Ureter (tissue), 1 donor: ENCODE data around the gene SLC7A5. TPM values are rescaled to one million over a fixed set of nuclear protein-coding genes. Genes with fewer than 3 reads are reported as not detected.
"Not testable (repeated sequence)": the region's sequence is repeated elsewhere in the genome, so short reads cannot be mapped to it uniquely, and the experiment has no call there.

Experiments
- DNase-seq: peaks from one replicate; pipeline ENCODE4 v3.0.0-alpha.2; 2020; ENCODE audit warnings: low spot score
- total RNA-seq: library from RNA; stranded (reverse); gene quantifications from one replicate; pipeline ENCODE4 v1.2.4, GENCODE V29; 2023
- donor health status: DM: yes; HTN: yes; CAD: no.

The SLC7A5 gene
- total RNA-seq, 1 donor from 2014 or later = 91.8 TPM

GRCh38 chr16:87794485-87795078 lies 74.7 kb downstream of the SLC7A5 start:
- no peak for DNase-seq

DNA sequence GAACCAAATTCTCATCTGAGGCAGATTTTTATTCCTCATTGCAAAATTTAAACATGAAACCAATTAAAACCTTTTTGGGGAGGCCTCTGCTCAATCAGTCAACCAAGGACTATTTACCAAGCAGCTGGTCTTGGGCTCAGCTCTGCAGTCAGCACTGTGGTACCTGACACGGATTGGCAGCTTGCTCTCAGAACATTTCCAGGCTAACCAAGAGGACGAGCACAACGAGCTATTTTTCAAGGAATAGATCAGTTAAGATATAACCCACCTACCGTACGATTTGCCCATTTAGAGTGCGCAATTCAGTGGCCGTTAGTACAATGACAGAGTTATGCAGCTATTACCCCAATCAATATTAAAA lies 77.1 kb downstream of the SLC7A5 start:
- no peak for DNase-seq

GRCh38 chr16:87791295-87792204 lies 77.8 kb downstream of the SLC7A5 start:
- no peak for DNase-seq

DNA sequence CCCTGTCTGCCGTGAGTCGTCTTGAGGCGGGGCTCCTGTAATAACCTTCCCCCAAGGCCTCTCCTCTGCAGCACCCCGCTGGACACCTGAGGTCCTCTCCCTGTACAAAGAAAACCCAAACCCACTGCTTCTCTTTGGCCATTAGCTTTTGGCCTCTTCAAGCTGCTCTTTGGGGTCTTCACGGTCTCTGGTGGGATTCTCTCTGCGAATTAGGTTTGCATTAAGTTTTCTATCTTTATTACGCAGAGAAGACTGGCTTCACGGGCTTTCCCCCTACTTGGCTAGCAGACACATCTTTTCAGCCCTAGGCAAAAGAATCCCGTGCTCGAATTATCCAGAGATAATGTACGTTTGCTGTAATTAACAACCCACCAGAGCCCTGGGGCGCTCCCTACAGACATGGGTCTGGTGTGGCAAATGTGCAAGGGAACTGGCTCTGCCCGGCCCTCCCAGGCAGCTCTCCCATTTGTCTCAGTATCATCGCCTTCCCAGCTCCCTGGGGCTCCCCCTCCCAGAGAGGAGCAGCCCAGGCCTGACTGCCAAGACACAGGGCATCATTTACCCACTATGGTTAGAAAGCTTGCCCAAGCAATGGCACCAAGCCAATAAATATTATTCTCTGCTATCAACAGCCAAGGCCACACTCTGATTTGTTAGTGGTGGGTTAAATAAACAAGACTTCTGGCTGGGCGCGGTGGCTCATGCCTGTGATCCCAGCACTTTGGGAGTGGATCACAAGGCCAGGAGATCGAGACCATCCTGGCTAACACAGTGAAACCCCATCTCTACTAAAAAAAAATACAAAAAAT lies 78.8 kb downstream of the SLC7A5 start:
- DNase-seq = peak; percentile 65

GRCh38 chr16:87789437-87790291 lies 79.6 kb downstream of the SLC7A5 start:
- DNase-seq = no peak

DNA sequence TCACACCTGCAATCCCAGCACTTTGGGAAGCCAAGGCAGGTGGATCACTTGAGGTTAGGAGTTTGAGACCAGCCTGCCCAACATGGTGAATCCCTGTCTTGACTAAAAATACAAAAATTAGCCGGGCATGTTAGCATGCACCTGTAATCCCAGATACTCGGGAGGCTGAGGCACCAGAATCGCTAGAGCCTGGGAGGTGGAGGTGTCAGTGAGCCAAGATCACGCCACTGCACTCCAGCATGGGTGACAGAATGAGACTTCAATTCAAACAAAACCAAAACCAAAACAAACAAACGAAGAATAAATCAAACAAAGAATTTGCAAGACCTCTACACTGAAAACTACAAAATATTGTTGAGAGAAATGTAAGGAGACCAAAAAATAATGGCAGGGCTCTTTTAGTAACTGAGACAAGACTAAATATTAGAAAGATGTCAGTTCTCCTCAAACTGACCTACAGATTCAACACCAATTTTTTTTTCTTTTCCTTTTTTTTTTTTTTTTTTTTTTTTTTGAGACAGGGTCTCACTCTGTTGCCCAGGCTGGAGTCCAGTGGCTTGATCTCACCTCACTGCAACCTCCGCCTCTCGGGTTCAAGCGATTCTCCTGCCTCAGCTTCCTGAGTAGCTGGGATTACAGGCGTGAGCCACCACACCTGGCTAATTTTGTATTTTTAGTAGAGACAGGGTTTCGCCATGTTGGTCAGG lies 80.4 kb downstream of the SLC7A5 start:
- not testable (repeated sequence) for DNase-seq

- DNase-seq = not testable (repeated sequence)
Measured at GRCh38 chr16:87787451-87788091, 81.7 kb downstream of the SLC7A5 start.

GRCh38 chr16:87784812-87785211 lies 84.5 kb downstream of the SLC7A5 start:
- DNase-seq = no peak

DNA sequence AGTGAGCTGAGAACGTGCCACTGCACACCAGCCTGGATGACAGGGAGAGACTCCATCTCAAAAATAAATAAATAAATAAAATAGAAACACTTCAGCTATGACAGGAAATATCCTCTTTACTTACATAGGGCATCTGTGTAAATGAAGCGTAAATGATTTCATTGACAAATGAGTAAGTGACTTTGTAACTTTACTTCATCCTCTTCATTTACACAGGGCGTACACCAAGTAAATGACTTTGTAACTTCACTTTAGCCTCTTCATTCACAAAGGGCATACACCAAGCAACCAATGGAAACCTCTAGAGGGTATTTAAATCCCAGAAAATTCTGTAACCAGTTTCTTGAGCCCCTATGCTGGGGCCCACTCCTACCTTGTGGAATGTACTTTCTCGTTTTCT lies 87.3 kb downstream of the SLC7A5 start:
- DNase-seq = no peak

DNA sequence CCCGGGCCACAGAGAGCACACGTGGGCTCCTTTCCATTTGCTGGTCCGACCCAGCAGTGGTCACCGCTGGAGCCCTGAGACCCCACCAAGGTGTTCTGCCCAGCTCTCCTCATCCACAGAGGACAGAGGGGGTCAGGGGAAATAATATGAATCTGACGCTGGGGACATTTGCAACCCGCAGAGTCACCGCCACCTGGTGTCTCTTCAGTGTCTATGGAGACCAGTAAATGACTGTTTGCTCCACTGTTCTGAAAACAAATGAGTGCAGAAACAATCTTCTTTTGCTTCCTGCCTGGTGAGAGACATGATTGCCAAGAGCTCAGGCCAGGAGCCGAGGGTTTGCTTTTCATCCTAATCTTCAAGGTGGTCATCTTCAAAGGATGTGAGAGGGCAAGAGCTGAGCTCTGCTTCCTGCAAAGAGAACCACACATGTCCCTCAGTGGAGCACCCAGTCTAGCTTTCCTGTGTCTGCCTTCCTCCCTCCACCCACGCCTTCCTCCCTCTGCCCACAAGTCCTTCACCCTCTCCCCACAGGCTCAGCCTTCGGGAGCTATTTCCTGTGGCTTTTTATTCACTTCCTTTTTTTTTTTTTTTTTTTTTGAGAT lies 88.8 kb downstream of the SLC7A5 start:
- DNase-seq = no peak

Other genes with a start within 250 kb of the SLC7A5 start
- 63.2 TPM for gene KLHDC4, start 103.5 kb downstream of the SLC7A5 start, total RNA-seq
- not detected for gene CA5A, start 67.0 kb upstream of the SLC7A5 start, total RNA-seq
- 30.9 TPM for gene BANP, start 81.9 kb upstream of the SLC7A5 start, total RNA-seq